GM11168 (cell line): ENCODE measurements around the gene INHA.

Experiments used
- in situ Hi-C: fragments of 300-500 bp; cut with MboI; formaldehyde crosslinking; loops from one replicate; pipeline ENCODE4 v1.12.0; 2022; ENCODE audit warnings: low sequenced_read_pairs; ENCODE audit not compliant: unreplicated experiment

INHA gene

GRCh38 chr2:219570924-219571310, 1.2 kb upstream of the INHA start:
- in situ Hi-C loops: no loop called here

DNA sequence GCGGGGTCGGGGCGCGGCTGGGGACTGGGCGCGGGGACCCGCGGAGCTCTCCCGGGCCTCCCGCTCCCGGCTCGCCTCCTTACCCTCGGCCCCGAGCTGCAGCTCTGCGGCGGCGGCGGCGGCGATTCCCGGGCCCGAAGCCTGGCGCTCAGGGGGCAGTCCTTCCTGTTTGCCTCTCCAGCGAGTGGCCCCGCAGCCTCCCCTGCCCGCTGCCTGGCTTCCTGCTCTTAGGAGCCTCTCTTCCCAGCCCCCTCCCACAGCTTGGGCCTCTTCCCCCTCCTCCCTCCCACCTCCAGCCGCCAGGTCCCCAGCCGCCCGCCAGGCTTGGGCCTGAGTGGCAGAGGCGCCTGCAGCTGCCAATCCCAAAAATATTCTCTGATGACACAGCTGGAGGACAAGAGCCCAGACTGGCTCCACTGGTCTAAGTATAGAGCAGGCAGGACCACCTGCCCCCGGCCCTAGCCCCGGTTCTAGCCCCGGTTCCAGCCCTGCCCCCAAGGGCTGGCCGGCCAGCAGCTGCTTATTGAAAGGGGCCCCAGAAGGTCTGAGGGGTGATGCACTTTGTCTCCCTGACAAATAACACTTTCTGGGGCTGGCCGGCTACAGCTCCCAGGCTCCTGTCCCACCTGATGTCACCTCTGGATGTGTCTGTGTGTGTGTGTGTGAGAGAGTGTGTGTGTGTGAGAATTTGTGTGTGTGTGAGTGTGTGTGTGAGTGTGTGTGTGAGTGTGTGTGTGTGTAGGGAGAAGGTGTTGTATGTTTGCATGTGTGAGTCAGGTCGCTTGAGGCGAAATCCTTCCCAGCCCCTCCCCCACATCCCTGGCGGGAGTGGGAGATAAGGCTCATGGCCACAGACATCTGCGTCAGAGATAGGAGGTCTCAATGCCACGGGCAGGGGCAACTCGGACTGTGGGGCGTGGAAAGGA, 536 bp upstream of the INHA start, which contains the start of gene OBSL1:
TSS of gene OBSL1 (minus strand) at position 229 of the 926 bp plus-strand sequence. CDS start 307 bp downstream, outside the sequence.
- in situ Hi-C loops: no loop called here

DNA sequence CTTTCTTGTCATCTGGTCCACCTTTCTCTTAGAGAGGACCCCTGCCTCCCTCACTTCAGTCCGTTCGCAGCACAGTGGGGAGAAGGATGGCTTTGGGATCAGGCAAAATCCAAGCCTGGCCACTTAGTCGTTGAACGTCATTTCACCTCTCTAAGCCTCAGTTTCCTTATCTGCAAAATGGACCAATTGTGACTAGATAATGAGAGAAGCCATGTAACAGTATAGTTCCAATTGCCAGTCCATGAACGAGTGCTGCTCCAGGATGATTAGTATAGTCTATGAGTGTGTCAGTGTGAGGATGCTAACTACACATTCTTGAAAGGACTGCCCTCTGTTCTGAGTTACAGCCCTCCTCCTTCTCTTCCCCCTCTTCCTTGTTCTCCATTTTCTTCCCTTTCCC, 1.1 kb downstream of the INHA start:
- in situ Hi-C loops: no loop called here

DNA sequence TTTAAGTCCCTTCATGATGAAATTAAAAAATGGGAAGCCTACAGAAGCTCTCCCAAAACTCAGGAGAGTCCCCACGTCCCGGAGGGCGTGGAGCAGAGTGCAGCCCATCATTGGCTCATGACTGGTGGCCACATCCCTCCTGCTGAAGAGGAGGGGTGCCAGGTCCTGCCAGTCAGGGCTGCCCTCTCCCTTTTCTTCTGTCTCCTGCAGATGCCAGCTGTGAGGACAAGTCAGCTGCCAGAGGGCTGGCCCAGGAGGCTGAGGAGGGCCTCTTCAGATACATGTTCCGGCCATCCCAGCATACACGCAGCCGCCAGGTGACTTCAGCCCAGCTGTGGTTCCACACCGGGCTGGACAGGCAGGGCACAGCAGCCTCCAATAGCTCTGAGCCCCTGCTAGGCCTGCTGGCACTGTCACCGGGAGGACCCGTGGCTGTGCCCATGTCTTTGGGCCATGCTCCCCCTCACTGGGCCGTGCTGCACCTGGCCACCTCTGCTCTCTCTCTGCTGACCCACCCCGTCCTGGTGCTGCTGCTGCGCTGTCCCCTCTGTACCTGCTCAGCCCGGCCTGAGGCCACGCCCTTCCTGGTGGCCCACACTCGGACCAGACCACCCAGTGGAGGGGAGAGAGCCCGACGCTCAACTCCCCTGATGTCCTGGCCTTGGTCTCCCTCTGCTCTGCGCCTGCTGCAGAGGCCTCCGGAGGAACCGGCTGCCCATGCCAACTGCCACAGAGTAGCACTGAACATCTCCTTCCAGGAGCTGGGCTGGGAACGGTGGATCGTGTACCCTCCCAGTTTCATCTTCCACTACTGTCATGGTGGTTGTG, 2.6 kb downstream of the INHA start:
- in situ Hi-C loops: no loop called here

- in situ Hi-C loops: no loop called here
Measured at GRCh38 chr2:219575566-219576504, 3.7 kb downstream of the INHA start.

DNA sequence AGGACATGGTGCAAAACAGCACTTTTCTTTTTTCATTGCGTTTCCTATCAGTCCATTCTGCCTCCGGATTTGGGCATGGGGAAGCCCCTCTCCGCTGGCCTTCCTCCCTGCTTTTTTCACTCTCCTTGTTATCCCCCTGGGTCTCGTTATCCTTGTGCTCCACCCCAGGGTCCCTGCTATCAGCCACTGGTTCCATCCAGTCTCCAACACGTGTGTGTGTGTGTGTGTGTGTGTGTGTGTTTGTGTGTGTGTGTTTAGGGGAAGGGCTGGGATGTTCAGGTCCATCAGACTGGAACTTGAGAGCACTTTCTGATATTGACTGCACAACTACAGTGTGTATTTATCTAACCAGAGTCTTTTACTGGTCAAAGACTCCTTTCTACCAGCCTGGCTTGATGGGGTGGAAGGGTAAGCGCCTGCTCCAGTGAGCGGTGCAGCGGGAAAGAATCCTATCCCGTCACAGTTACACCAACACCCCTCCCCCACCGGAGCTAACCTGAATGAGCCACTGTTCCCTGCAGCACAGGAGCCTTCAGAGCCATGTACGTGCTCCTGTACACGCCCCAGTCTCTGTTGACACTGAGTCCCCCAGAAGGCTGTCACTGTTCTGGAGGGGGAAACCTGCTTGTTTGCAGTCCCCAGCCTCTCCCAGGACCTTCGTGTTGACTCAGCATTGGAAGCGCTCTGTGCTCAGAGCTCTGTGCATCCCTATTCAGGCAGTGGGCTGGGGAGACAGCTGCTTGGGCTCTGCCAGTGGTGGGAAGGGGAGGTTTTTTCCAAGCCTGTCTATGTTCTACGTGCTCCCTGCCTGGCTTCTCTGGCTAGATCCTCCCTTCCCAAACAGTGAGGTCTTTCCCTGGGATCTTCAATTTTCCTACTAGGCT, 4.6 kb downstream of the INHA start:
- in situ Hi-C loops: no loop called here

DNA sequence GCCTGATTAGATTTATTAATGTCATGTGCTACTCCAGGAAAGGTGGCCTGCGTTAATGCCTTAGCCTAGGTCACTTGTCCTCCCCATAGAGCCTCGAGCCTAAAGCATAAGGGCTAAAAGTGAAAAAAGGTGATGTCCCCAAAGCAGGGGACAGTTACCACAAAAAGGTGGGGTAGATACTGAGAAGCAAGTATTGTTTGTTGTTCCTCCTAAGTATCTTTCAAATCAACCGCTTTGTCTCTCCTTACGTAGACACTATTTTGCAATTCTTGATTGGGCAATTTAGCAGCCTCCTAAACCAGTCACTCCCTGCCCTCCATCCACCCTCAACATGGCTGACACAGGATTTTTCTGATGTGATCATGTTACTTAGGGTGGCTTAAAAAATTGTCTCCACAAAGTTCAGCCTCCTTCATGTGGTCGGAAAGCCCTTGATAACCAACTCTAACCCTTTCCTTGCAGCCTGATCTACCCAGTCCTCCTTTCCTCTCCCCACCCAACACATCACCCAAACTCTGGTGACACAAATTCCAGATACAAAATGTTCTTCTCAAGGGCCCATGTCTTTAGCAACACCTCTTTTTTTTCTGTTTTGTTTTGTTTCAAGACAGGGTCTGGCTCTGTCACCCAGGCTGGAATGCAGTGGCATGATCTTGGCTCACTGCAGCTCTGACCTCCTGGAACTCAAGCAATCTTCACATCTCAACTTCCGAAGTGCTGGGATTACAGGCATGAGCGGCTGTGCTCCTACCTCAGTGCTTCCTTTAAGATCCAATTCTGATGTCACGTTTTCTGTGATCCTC, 6.9 kb downstream of the INHA start:
- in situ Hi-C loops: no loop called here

DNA sequence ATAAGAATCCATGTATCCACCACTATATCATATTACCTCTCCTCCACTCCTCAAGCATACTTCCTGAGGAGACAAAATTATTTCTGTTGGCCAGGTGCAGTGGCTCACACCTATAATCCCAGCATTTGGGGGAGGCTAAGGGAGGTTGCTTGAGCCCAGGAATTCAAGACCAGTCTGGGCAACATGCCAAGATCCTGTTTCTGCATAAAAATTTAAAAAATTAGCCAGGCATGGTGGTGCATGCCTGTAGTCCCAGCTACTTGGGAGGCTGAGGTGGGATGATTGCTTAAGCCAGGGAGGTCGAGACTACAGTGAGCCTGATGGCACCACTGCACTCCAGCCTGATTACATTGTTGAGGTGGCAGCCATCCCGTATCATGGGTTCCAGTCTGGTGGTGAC, 9.2 kb downstream of the INHA start:
- in situ Hi-C loops: no loop called here

- in situ Hi-C loops: no loop called here
Measured at GRCh38 chr2:219591091-219591490, 19.0 kb downstream of the INHA start.

- in situ Hi-C loops: no loop called here
Measured at GRCh38 chr2:219592736-219593135, 20.6 kb downstream of the INHA start.

DNA sequence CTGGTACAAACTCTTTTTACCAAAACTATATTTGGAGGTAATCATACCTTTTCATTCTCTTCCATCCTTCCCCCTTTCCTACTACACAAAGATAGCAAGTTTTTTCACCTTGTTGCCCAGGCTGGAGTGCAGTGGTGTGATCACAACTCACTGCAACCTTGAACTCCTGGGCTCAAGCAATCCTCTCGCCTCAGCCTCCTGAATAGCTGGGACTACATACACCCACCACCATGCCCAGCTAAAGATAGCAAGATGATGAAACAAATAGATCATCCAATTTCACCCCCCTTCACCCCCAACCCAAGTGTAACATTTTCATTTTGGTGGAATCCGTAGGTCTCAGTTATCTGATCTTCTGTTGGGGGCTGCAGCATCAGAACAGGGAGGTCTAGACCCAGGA, 21.0 kb downstream of the INHA start:
- in situ Hi-C loops: no loop called here

- in situ Hi-C loops: no loop called here
Measured at GRCh38 chr2:219595256-219595655, 23.1 kb downstream of the INHA start.

GRCh38 chr2:219596954-219597551, 24.9 kb downstream of the INHA start:
- in situ Hi-C loops: no loop called here

- in situ Hi-C loops: no loop called here
Measured at GRCh38 chr2:219597552-219598307, 25.6 kb downstream of the INHA start, which contains the start of gene STK11IP. STK11IP (plus strand) TSS chr2:219597857; CDS start chr2:219598120, 263 bp downstream.

DNA sequence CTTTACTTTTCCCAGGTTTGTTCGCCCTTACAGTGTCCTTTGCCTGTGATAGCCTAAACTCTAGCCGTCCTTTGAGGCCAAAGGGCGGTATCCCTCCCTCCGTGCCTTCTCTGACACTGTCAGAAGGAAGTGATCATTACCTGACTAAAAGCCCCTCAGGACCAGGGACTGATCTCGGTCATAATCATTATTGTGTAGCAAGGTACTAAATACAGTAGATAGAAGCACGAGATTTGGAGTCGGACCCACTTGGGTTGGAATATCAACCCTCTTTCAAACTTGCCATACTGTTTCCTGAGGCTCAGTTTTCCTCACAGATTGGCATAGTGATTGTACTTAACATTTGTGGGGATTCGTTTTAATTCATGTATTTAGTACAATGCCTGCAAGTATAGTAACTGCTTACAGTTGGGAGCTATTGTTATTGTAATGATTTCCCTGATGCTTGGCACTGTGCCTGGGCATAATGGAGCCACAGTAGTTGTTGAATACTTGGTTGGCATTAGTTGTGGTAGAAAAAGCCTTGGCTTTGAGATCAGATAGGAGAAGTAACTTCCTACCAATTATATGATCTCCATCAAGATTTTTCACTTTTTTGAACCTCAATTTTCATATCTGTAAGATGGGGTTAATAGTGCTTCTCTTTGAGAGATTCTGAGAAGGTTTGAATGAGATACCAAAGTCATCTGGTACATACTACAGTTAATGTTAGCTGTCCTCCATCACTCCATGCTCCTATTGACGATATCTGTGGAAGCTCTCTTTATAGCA, 26.4 kb downstream of the INHA start:
- in situ Hi-C loops: no loop called here

GRCh38 chr2:219603771-219604170, 31.7 kb downstream of the INHA start:
- in situ Hi-C loops: no loop called here

GRCh38 chr2:219605607-219605954, 33.5 kb downstream of the INHA start:
- in situ Hi-C loops: no loop called here
